ENCODE measurements around the gene S100A3.

DNA sequence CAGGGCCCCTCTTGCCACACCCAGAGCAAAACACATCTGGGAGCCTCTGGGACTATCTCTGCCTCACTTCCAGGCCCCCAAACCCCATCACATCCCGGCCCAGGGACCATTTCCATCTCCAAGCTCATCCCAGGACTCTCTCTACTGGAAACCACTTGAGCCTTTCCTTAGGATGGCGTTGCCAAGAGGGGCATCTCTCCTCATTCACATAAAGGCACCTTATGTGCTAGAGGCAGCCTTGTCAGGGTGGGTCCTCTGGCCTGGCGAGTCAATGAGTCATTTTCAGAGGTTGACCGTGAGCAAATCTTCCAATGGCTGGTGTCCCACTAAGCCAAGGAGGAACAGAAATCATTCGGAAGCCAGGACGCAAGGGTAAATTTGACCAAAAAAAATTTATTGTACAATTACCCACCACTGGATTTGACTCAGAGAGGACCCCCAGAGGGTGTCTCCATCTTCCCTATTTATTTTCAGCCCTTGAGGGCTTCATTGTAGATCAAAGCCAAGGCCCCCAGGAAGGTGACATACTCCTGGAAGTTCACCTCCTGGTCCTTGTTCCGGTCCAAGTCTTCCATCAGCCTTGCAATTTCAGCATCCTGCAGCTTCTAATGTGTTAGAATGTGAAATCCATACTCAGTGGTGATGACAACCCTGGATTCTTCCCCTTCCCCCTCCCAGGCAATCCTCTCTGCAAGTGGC lies 14.7 kb downstream of the S100A3 start:
- TF ChIP-seq, protein P1, sequence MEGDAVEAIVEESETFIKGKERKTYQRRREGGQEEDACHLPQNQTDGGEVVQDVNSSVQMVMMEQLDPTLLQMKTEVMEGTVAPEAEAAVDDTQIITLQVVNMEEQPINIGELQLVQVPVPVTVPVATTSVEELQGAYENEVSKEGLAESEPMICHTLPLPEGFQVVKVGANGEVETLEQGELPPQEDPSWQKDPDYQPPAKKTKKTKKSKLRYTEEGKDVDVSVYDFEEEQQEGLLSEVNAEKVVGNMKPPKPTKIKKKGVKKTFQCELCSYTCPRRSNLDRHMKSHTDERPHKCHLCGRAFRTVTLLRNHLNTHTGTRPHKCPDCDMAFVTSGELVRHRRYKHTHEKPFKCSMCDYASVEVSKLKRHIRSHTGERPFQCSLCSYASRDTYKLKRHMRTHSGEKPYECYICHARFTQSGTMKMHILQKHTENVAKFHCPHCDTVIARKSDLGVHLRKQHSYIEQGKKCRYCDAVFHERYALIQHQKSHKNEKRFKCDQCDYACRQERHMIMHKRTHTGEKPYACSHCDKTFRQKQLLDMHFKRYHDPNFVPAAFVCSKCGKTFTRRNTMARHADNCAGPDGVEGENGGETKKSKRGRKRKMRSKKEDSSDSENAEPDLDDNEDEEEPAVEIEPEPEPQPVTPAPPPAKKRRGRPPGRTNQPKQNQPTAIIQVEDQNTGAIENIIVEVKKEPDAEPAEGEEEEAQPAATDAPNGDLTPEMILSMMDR (IDR thresholded peaks at IDR 0.05; ENCODE audit: low read depth, low read length), result no peak
- no peak for TF ChIP-seq EZH2phosphoT487 (IDR thresholded peaks at IDR 0.05; ENCODE audit: low read depth)
